ENCODE measurements around the gene IL12RB1. TPM values are rescaled to one million over a fixed set of nuclear protein-coding genes. Genes with fewer than 3 reads are reported as not detected.

The IL12RB1 gene
- total and polyA plus RNA-seq, 11 donors: 0.19 to 8.1 (median 0.55) TPM; not detected in 2

- TF ChIP-seq CTCF (IDR thresholded peaks at IDR 0.05) (no peak), POLR2A (IDR thresholded peaks at IDR 0.05) (no peak)
- Histone ChIP-seq H3K4me3 (peak overlapping the region; percentile 1 to 55 (median 44)), H3K4me1 (peaks cover 0 to 23% (median 3%) of the 10 kb centered on the region in 12 donors), H3K27ac (peak overlapping the region in 1 of 12 donors; percentile 44), H3K36me3 (no peaks in the 10 kb centered on the region), H3K9me3 (no peaks in the 10 kb centered on the region), H3K27me3 (peaks cover 0 to 32% (median 10%) of the 10 kb centered on the region in 9 donors)
- DNase-seq (no peak), ATAC-seq (no peak)
- 67 to 88% (median 71%) methylated on average over 5 of the region's 5 CpGs for WGBS, 4 donors
- intact Hi-C loops (cut with DNase I): loop anchor here in 1 of 10 donors (10.0 kb wide), 1 partner anchor 620 kb away; no protein-coding TSS in a partner anchor
These were observed 18.0 kb upstream of the IL12RB1 start for GRCh38 chr19:18104793-18105131.

- Histone ChIP-seq H3K4me1 (peaks cover 0 to 26% (median 7%) of the 10 kb centered on the region in 12 donors), H3K27me3 (peaks cover 8 to 50% (median 24%) of the 10 kb centered on the region in 9 donors), H3K36me3 (no peaks in the 10 kb centered on the region), H3K27ac (no peak overlapping the region), H3K9me3 (no peaks in the 10 kb centered on the region), H3K4me3 (no peak overlapping the region)
- intact Hi-C loops (cut with DNase I): loop anchor here in 1 of 10 donors (10.0 kb wide), 1 partner anchor 618 kb away; no protein-coding TSS in a partner anchor
- DNase-seq: no peak
- no peak for ATAC-seq
- 82 to 88% (median 83%) methylated on average over 15 of the region's 15 CpGs for WGBS, 4 donors
- TF ChIP-seq CTCF (IDR thresholded peaks at IDR 0.05) (no peak), POLR2A (IDR thresholded peaks at IDR 0.05) (no peak)
These were observed 16.3 kb upstream of the IL12RB1 start for GRCh38 chr19:18102916-18103542.

GRCh38 chr19:18101268-18101667 lies 14.5 kb upstream of the IL12RB1 start:
- WGBS, 4 donors: 69 to 87% (median 81%) methylated on average over 3 of the region's 3 CpGs
- H3K4me3 ChIP-seq: no peak overlapping the region
- intact Hi-C loops (cut with DNase I): loop anchor here in 1 of 10 donors (10.0 kb wide), 1 partner anchor 616 kb away; no protein-coding TSS in a partner anchor
- peaks cover 8 to 63% (median 24%) of the 10 kb centered on the region in 9 donors for H3K27me3 ChIP-seq
- H3K9me3 ChIP-seq: no peaks in the 10 kb centered on the region
- TF ChIP-seq POLR2A (IDR thresholded peaks at IDR 0.05) (no peak), CTCF (IDR thresholded peaks at IDR 0.05) (no peak)
- no peaks in the 10 kb centered on the region for H3K36me3 ChIP-seq
- no peak overlapping the region for H3K27ac ChIP-seq
- DNase-seq (no peak), ATAC-seq (no peak)
- peaks cover 0 to 33% (median 11%) of the 10 kb centered on the region in 12 donors for H3K4me1 ChIP-seq

GRCh38 chr19:18100710-18101109 lies 14.0 kb upstream of the IL12RB1 start:
- intact Hi-C loops (cut with DNase I): loop anchor here in 1 of 10 donors (10.0 kb wide), 1 partner anchor 616 kb away; no protein-coding TSS in a partner anchor

More at GRCh38 chr19:18100710-18101109, 14.0 kb upstream of the IL12RB1 start:
- Histone ChIP-seq H3K27ac (no peak overlapping the region), H3K36me3 (no peaks in the 10 kb centered on the region), H3K9me3 (no peaks in the 10 kb centered on the region), H3K27me3 (peaks cover 8 to 63% (median 24%) of the 10 kb centered on the region in 9 donors), H3K4me3 (no peak overlapping the region), H3K4me1 (peaks cover 0 to 33% (median 11%) of the 10 kb centered on the region in 12 donors)
- WGBS, 4 donors: 15 to 26% (median 22%) methylated on average over 17 to 18 of the region's 18 CpGs
- ATAC-seq (no peak), DNase-seq (no peak)
- no peak for TF ChIP-seq CTCF (IDR thresholded peaks at IDR 0.05)
- no peak for TF ChIP-seq POLR2A (IDR thresholded peaks at IDR 0.05)

Measured in heart left ventricle (tissue), 16 donors.